NCI-H1436 treated with DMSO at 0.1 percent for 48 hours (cell line): ENCODE results near the gene TLE2.

Experiments
- DNase-seq: peaks from one replicate; lab custom pipeline; 2025; lab: John Stamatoyannopoulos, UW

The TLE2 gene

GRCh38 chr19:2949939-2950285 lies 79.2 kb downstream of the TLE2 start:
- no peak for DNase-seq
